Suprapubic skin (tissue), 4 donors: ENCODE results near the gene USP35. TPM values are rescaled to one million over a fixed set of nuclear protein-coding genes. Genes with fewer than 3 reads are reported as not detected.

ENCODE experiments used
- DNase-seq, 2 donors: peaks; one replicate each; pipeline ENCODE4 v3.0.0-alpha.2; 2019; ENCODE audit warnings: low spot score in 2 of 2
- H3K27ac ChIP-seq: fragments of 200-600 bp; sonication (generic); one replicate; pipeline ENCODE4 v1.5.1; 2019
- H3K27me3 ChIP-seq: fragments of 200-600 bp; sonication (generic); one replicate; pipeline ENCODE4 v1.5.1; 2019
- H3K36me3 ChIP-seq: fragments of 200-600 bp; sonication (generic); one replicate; pipeline ENCODE4 v1.5.1; 2019
- H3K4me1 ChIP-seq: fragments of 200-600 bp; sonication (generic); one replicate; pipeline ENCODE4 v1.5.1; 2019
- H3K4me3 ChIP-seq: fragments of 200-600 bp; sonication (generic); one replicate; pipeline ENCODE4 v1.5.1; 2019; ENCODE audit warnings: mild to moderate bottlenecking
- H3K9me3 ChIP-seq: fragments of 200-600 bp; sonication (generic); one replicate; pipeline ENCODE4 v1.5.1; 2019
- EP300 ChIP-seq: sonication (generic); formaldehyde crosslinking; IDR thresholded peaks from one replicate; pipeline ENCODE4 v1.6.1; 2017; ENCODE audit warnings: antibody characterized with exemption
- POLR2A ChIP-seq, 2 donors: fragments of 450-650 bp; IDR thresholded peaks; one replicate each; pipeline ENCODE4 v1.6.1; 2017; ENCODE audit warnings: antibody characterized with exemption in 2 of 2, mild to moderate bottlenecking in 2 of 2, moderate library complexity in 2 of 2
- POLR2AphosphoS5 ChIP-seq, 3 donors: sonication (generic); formaldehyde crosslinking; IDR thresholded peaks; one replicate each; pipeline ENCODE4 v1.6.1; 2017; ENCODE audit warnings: antibody characterized with exemption in 3 of 3
- WGBS: methylation state at CpG from one replicate; pipeline ENCODE4 v1.1.5; 2018; 5-methylcytosine and 5-hydroxymethylcytosine counted together
- total RNA-seq, 4 donors: library from RNA; depleted of rRNA; stranded (reverse); fragments of >200 nt; gene quantifications; one replicate each; pipeline ENCODE4 v1.1.0, GENCODE V29; 2016
- TF ChIP-seq, protein P1 (sequence below), 2 donors: fragments of 200-600 bp in 1 of 2; fragments of 450-650 bp in 1 of 2; sonication (generic) in 1 of 2; IDR thresholded peaks; one replicate each; pipeline ENCODE4 v1.5.1; 2016 to 2019; ENCODE audit warnings: antibody characterized with exemption in 2 of 2, mild to moderate bottlenecking in 1 of 2, moderate library complexity in 1 of 2

The USP35 gene
- total RNA-seq, 4 donors from 2014 or later, result 2.3 to 9.6 (median 5.6) TPM

DNA sequence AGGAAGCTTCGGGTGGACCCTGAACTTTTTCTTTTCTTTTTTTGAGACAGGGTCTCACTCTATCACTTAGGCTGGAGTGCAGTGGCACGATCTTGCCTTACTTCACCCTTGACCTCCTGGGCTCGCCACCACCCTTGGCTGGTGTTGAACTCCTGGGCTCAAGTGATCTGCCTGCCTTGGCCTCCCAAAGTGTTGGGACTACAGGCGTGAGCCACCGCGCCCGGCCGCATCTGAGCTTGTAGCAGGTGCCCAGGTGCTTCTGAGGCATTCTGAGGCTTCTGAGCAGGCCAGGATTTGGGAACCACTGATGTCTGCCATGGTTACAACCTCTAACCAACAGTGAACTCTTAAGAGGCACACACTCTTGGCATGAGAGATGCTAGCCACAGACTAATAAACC is 5.1 kb downstream of the USP35 start:
- TF ChIP-seq POLR2A (IDR thresholded peaks at IDR 0.05) (no peak), POLR2AphosphoS5 (IDR thresholded peaks at IDR 0.05) (no peak), EP300 (no peak)
- TF ChIP-seq, protein P1, sequence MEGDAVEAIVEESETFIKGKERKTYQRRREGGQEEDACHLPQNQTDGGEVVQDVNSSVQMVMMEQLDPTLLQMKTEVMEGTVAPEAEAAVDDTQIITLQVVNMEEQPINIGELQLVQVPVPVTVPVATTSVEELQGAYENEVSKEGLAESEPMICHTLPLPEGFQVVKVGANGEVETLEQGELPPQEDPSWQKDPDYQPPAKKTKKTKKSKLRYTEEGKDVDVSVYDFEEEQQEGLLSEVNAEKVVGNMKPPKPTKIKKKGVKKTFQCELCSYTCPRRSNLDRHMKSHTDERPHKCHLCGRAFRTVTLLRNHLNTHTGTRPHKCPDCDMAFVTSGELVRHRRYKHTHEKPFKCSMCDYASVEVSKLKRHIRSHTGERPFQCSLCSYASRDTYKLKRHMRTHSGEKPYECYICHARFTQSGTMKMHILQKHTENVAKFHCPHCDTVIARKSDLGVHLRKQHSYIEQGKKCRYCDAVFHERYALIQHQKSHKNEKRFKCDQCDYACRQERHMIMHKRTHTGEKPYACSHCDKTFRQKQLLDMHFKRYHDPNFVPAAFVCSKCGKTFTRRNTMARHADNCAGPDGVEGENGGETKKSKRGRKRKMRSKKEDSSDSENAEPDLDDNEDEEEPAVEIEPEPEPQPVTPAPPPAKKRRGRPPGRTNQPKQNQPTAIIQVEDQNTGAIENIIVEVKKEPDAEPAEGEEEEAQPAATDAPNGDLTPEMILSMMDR (IDR thresholded peaks at IDR 0.05), result no peak
- Histone ChIP-seq H3K36me3 (no peaks in the 10 kb centered on the region), H3K4me3 (no peak overlapping the region), H3K9me3 (no peaks in the 10 kb centered on the region), H3K4me1 (peaks cover 21% of the 10 kb centered on the region), H3K27ac (no peak overlapping the region), H3K27me3 (no peaks in the 10 kb centered on the region)
- peak in 1 of 2 donors; percentile 53 for DNase-seq
- WGBS, result 97% methylated on average over 8 of the region's 8 CpGs

DNA sequence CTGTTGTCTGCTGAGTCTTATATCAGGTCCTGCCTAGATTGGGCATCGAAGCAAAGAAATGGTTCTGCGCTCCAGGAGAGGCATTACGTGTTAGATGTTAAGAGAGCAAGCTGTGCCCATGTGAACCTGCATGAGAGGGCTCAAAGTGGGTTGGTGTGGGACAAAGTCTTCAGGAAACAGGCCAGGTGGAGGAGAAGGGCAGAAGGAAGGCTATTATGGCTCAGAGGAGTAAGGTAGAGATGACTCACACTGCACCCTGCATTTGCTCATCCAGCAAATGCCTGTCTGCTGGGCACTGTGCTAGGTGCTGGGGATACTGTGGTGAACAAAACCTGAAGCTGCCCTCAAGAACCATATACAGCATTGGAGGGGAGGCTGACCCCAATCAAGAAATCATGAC is 5.8 kb downstream of the USP35 start:
- H3K9me3 ChIP-seq, result no peaks in the 10 kb centered on the region
- no peak for DNase-seq
- no peak overlapping the region for H3K27ac ChIP-seq
- H3K27me3 ChIP-seq, result no peaks in the 10 kb centered on the region
- H3K4me3 ChIP-seq, result no peak overlapping the region
- 98% methylated on average over 3 of the region's 3 CpGs for WGBS
- peaks cover 15% of the 10 kb centered on the region for H3K4me1 ChIP-seq
- no peak for TF ChIP-seq POLR2A (IDR thresholded peaks at IDR 0.05)
- TF ChIP-seq EP300, result no peak
- no peaks in the 10 kb centered on the region for H3K36me3 ChIP-seq

DNA sequence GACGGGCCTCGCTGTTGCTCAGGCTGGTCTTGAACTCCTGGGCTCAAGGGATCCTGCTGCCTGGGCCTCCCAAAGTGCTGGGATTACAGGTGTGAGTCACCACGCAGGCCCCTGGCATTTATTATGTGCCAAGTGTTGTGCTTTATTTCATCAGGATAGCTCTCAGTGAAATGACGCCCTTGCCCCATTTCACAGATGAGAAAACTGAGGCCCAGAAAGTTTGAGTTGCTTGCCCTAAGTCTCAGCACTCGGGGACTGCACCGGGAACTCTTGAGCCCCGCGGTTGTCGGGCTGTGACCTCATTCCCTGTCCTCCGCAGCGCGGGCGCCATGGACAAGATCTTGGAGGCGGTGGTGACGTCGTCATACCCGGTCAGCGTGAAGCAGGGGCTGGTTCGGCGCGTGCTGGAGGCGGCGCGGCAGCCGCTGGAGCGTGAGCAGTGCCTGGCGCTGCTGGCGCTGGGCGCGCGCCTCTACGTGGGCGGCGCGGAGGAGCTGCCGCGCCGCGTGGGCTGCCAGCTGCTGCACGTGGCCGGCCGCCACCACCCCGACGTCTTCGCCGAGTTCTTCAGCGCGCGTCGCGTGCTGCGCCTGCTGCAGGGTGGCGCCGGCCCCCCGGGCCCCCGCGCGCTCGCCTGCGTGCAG is 7.3 kb downstream of the USP35 start:
- DNase-seq, result peak in 1 of 2 donors; percentile 64
- TF ChIP-seq POLR2A (IDR thresholded peaks at IDR 0.05) (no peak), POLR2AphosphoS5 (IDR thresholded peaks at IDR 0.05) (no peak)
- Histone ChIP-seq H3K36me3 (peaks cover 13% of the 10 kb centered on the region), H3K27me3 (no peaks in the 10 kb centered on the region), H3K27ac (no peak overlapping the region), H3K4me1 (peaks cover 5% of the 10 kb centered on the region), H3K4me3 (no peak overlapping the region), H3K9me3 (no peaks in the 10 kb centered on the region)
- WGBS, result 74% methylated on average over 58 of the region's 60 CpGs

DNA sequence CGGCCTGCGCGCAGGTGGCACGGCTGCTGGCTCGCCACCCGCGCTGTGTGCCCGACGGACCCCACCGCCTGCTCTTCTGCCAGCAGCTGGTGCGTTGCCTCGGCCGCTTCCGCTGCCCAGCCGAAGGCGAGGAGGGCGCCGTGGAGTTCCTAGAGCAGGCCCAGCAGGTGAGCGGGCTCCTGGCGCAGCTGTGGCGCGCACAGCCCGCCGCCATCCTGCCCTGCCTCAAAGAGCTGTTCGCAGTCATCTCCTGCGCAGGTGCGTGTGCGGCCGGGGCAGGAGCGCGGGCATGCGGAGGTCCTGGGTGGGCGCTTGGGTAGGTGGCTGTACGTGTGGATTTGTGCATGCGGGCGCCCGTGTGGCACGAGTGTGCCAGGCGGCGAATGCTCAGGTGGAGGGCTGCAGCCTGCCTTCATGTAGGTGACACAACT is 8.0 kb downstream of the USP35 start:
- WGBS, result 100% methylated on average over 7 of the region's 40 CpGs
- H3K4me1 ChIP-seq, result peaks cover 5% of the 10 kb centered on the region
- no peaks in the 10 kb centered on the region for H3K9me3 ChIP-seq
- no peak overlapping the region for H3K4me3 ChIP-seq
- DNase-seq, result peak in 1 of 2 donors; percentile 50
- TF ChIP-seq POLR2A (IDR thresholded peaks at IDR 0.05), result no peak
- TF ChIP-seq EP300, result no peak
- TF ChIP-seq, protein P1 (IDR thresholded peaks at IDR 0.05), result no peak
- TF ChIP-seq POLR2AphosphoS5 (IDR thresholded peaks at IDR 0.05), result no peak
- no peaks in the 10 kb centered on the region for H3K27me3 ChIP-seq
- H3K36me3 ChIP-seq, result peaks cover 15% of the 10 kb centered on the region
- H3K27ac ChIP-seq, result no peak overlapping the region

DNA sequence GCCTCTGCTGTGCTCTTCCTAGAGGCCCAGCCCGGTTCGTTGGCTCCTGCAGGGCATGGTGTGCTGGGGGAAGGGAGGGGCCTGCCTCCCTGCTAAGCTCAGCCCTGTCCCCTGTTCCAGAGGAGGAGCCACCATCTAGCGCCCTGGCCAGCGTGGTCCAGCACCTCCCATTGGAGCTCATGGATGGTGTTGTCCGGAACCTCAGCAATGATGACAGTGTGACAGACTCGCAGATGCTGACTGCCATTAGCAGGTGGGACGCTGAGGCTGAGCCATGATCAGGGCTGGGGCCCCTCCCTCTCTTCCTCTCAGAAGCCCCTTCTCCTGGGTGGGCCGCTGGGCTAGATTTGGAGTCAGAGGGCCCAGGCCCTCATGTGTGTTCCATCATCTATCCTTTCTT is 9.1 kb downstream of the USP35 start:
- Histone ChIP-seq H3K4me3 (no peak overlapping the region), H3K27ac (no peak overlapping the region), H3K36me3 (peaks cover 15% of the 10 kb centered on the region), H3K9me3 (no peaks in the 10 kb centered on the region), H3K4me1 (peaks cover 5% of the 10 kb centered on the region), H3K27me3 (no peaks in the 10 kb centered on the region)
- no peak for DNase-seq
- WGBS, result 94% methylated on average over 3 of the region's 8 CpGs
- TF ChIP-seq POLR2A (IDR thresholded peaks at IDR 0.05), result no peak
- TF ChIP-seq EP300, result no peak
- TF ChIP-seq, protein P1 (IDR thresholded peaks at IDR 0.05), result no peak
- no peak for TF ChIP-seq POLR2AphosphoS5 (IDR thresholded peaks at IDR 0.05)

DNA sequence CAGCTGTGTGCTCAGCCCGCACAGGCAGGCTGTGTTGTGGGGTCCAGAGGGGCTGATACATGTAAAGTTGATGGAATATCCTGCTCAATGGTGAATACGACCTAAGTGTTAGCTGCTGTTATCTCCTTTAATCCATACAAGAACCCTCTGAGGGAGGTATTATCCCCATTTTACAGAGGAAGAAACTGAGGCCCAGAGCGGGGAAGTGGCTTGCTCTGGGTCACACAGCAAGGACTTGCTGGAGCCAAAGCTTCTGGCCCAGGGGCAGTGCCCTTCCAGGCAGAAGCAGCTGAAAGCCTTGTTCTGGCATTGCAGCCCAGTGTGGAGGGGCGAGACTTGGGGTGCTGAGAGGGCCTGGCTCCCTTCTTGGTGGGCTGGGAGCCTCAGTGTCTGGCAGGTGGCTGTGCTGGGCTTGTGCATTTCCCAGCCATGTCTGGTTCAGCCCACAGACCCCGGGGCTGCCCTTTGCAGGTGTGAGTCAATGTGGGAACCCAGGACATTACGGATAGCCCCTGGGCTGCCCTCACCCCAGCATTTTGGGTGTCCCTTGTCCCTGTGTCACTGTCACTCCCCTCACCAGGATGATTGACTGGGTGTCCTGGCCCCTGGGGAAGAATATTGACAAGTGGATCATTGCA is 10.4 kb downstream of the USP35 start:
- Histone ChIP-seq H3K36me3 (peaks cover 15% of the 10 kb centered on the region), H3K9me3 (no peaks in the 10 kb centered on the region), H3K4me3 (no peak overlapping the region), H3K27me3 (no peaks in the 10 kb centered on the region), H3K27ac (no peak overlapping the region), H3K4me1 (peaks cover 2% of the 10 kb centered on the region)
- DNase-seq, result no peak
- TF ChIP-seq, protein P1 (IDR thresholded peaks at IDR 0.05), result no peak
- TF ChIP-seq POLR2A (IDR thresholded peaks at IDR 0.05) (no peak), POLR2AphosphoS5 (IDR thresholded peaks at IDR 0.05) (no peak), EP300 (no peak)
- 99% methylated on average over 4 of the region's 6 CpGs for WGBS
